Upper lobe of left lung (tissue), 6 donors: Measurements from ENCODE around the gene ACAA1. TPM values are rescaled to one million over a fixed set of nuclear protein-coding genes. Genes with fewer than 3 reads are reported as not detected.

Experiments used
- ATAC-seq, 2 donors: fragments of 200-7000 bp; cut with Tn5 transposase; one replicate each; pipeline ENCODE4 v1.9.1; 2022; ENCODE audit warnings: mild to moderate bottlenecking in 2 of 2, moderate library complexity in 2 of 2; ENCODE audit not compliant: low FRiP score in 2 of 2
- DNase-seq, 2 donors: peaks; one replicate each; pipeline ENCODE4 v3.0.0-alpha.2; 2019 to 2020
- H3K27ac ChIP-seq, 4 donors: fragments of 200-600 bp; sonication (generic); one replicate each; pipeline ENCODE4 v1.5.1; 2016 to 2019
- H3K27me3 ChIP-seq, 4 donors: fragments of 200-600 bp; sonication (generic); one replicate each; pipeline ENCODE4 v1.5.1; 2017 to 2019
- H3K36me3 ChIP-seq, 4 donors: fragments of 200-600 bp; sonication (generic); one replicate each; pipeline ENCODE4 v1.5.1; 2016 to 2019
- H3K4me1 ChIP-seq, 4 donors: fragments of 200-600 bp; sonication (generic); one replicate each; pipeline ENCODE4 v1.5.1; 2018 to 2019
- H3K4me3 ChIP-seq, 4 donors: fragments of 200-600 bp; sonication (generic); one replicate each; pipeline ENCODE4 v1.5.1; 2017 to 2019; ENCODE audit warnings: mild to moderate bottlenecking in 2 of 4, moderate library complexity in 1 of 4
- H3K9me3 ChIP-seq, 4 donors: fragments of 200-600 bp; sonication (generic); one replicate each; pipeline ENCODE4 v1.5.1; 2018 to 2019
- CTCF ChIP-seq, 6 experiments: fragments of 450-650 bp in 4 of 6; fragments of 200-600 bp in 2 of 6; sonication (generic) in 2 of 6; IDR thresholded peaks; one replicate each; pipeline ENCODE4 v1.5.1; 2016 to 2019; ENCODE audit warnings: antibody characterized with exemption in 6 of 6
- EP300 ChIP-seq, 4 donors: sonication (generic); formaldehyde crosslinking; IDR thresholded peaks; one replicate each; pipeline ENCODE4 v1.5.1; 2017; ENCODE audit warnings: antibody characterized with exemption in 4 of 4, control low read depth in 2 of 4
- POLR2A ChIP-seq, 4 donors: fragments of 450-650 bp; IDR thresholded peaks; one replicate each; pipeline ENCODE4 v1.5.1; 2016 to 2017; ENCODE audit warnings: antibody characterized with exemption in 4 of 4, mild to moderate bottlenecking in 2 of 4
- POLR2AphosphoS5 ChIP-seq, 2 donors: sonication (generic); formaldehyde crosslinking; IDR thresholded peaks; one replicate each; pipeline ENCODE4 v1.5.1; 2017; ENCODE audit warnings: antibody characterized with exemption in 2 of 2
- WGBS, 2 donors: methylation state at CpG; one replicate each; pipeline ENCODE4 v1.1.5; 2017 to 2018; 5-methylcytosine and 5-hydroxymethylcytosine counted together
- total RNA-seq, 6 donors: library from RNA; depleted of rRNA in 4 of 6; stranded (reverse); fragments of >200 nt in 4 of 6; gene quantifications; one replicate each; pipeline versions ENCODE4 v1.1.0 to v1.2.1, GENCODE V29; 2016 to 2021
- donor health status: DM: no; HTN: no; CAD: no; lungs with moderate emphysema.
- donor health status: DM: no; HTN: yes; CAD: no; lungs with severe emphysema.

ACAA1 gene
- total RNA-seq, 6 donors from 2014 or later, result 67.1 to 170 (median 116) TPM

GRCh38 chr3:38157595-38157994, 20.7 kb upstream of the ACAA1 start:
- TF ChIP-seq CTCF (IDR thresholded peaks at IDR 0.05), result no peak
- TF ChIP-seq POLR2A (IDR thresholded peaks at IDR 0.05), result no peak
- no peak for TF ChIP-seq EP300 (IDR thresholded peaks at IDR 0.05)
- TF ChIP-seq POLR2AphosphoS5 (IDR thresholded peaks at IDR 0.05), result no peak
- DNase-seq, result no peak
- H3K9me3 ChIP-seq, result no peaks in the 10 kb centered on the region
- peaks cover 0 to 11% (median 8%) of the 10 kb centered on the region in 4 donors for H3K4me1 ChIP-seq
- WGBS, 2 donors, result 83 to 88% methylated on average over 3 of the region's 3 CpGs
- H3K36me3 ChIP-seq, result no peaks in the 10 kb centered on the region
- H3K4me3 ChIP-seq, result no peak overlapping the region
- H3K27me3 ChIP-seq, result no peaks in the 10 kb centered on the region
- H3K27ac ChIP-seq, result no peak overlapping the region
- no peak for ATAC-seq

GRCh38 chr3:38157117-38157516, 20.2 kb upstream of the ACAA1 start:
- 92 to 100% methylated on average over 2 of the region's 2 CpGs for WGBS, 2 donors
- no peak for DNase-seq
- H3K9me3 ChIP-seq, result no peaks in the 10 kb centered on the region
- no peaks in the 10 kb centered on the region for H3K27me3 ChIP-seq
- no peak for ATAC-seq
- no peak overlapping the region for H3K4me3 ChIP-seq
- H3K4me1 ChIP-seq, result peaks cover 0 to 11% (median 9%) of the 10 kb centered on the region in 4 donors
- no peaks in the 10 kb centered on the region for H3K36me3 ChIP-seq
- H3K27ac ChIP-seq, result no peak overlapping the region
- TF ChIP-seq POLR2A (IDR thresholded peaks at IDR 0.05) (no peak), CTCF (IDR thresholded peaks at IDR 0.05) (no peak), EP300 (IDR thresholded peaks at IDR 0.05) (no peak), POLR2AphosphoS5 (IDR thresholded peaks at IDR 0.05) (no peak)

- Histone ChIP-seq H3K27me3 (no peaks in the 10 kb centered on the region), H3K36me3 (no peaks in the 10 kb centered on the region), H3K4me3 (no peak overlapping the region), H3K9me3 (no peaks in the 10 kb centered on the region), H3K4me1 (peaks cover 0 to 11% (median 9%) of the 10 kb centered on the region in 4 donors), H3K27ac (no peak overlapping the region)
- DNase-seq (no peak), ATAC-seq (no peak)
- TF ChIP-seq POLR2AphosphoS5 (IDR thresholded peaks at IDR 0.05) (no peak), EP300 (IDR thresholded peaks at IDR 0.05) (no peak), CTCF (IDR thresholded peaks at IDR 0.05) (no peak), POLR2A (IDR thresholded peaks at IDR 0.05) (no peak)
- whole genome bisulfite sequencing, 2 donors, result 92 to 95% methylated on average over 2 of the region's 2 CpGs
Measured at GRCh38 chr3:38155825-38156224, 18.9 kb upstream of the ACAA1 start.

GRCh38 chr3:38154625-38155255, 17.8 kb upstream of the ACAA1 start:
- no peak overlapping the region for H3K4me3 ChIP-seq
- 51 to 73% methylated on average over 2 of the region's 2 CpGs for WGBS, 2 donors
- H3K27ac ChIP-seq, result peak overlapping the region in 3 of 4 donors; percentile 20 to 61 (median 50)
- H3K4me1 ChIP-seq, result peaks cover 0 to 11% (median 9%) of the 10 kb centered on the region in 4 donors
- TF ChIP-seq CTCF (IDR thresholded peaks at IDR 0.05), result no peak
- no peak for TF ChIP-seq EP300 (IDR thresholded peaks at IDR 0.05)
- no peak for TF ChIP-seq POLR2AphosphoS5 (IDR thresholded peaks at IDR 0.05)
- TF ChIP-seq POLR2A (IDR thresholded peaks at IDR 0.05), result no peak
- no peaks in the 10 kb centered on the region for H3K9me3 ChIP-seq
- DNase-seq, result no peak
- ATAC-seq, result peak in 1 of 2 donors; percentile 47
- H3K36me3 ChIP-seq, result no peaks in the 10 kb centered on the region
- no peaks in the 10 kb centered on the region for H3K27me3 ChIP-seq

GRCh38 chr3:38154033-38154494, 17.1 kb upstream of the ACAA1 start:
- peaks cover 0 to 13% (median 11%) of the 10 kb centered on the region in 4 donors for H3K4me1 ChIP-seq
- TF ChIP-seq CTCF (IDR thresholded peaks at IDR 0.05), result no peak
- TF ChIP-seq POLR2A (IDR thresholded peaks at IDR 0.05), result no peak
- TF ChIP-seq POLR2AphosphoS5 (IDR thresholded peaks at IDR 0.05), result peak; percentile 47 to 91
- TF ChIP-seq EP300 (IDR thresholded peaks at IDR 0.05), result no peak
- peak overlapping the region; percentile 19 to 61 (median 38) for H3K27ac ChIP-seq
- WGBS, 2 donors, result 67 to 76% methylated on average over 2 of the region's 2 CpGs
- H3K9me3 ChIP-seq, result no peaks in the 10 kb centered on the region
- peak in 1 of 2 donors; percentile 76 for ATAC-seq
- no peak for DNase-seq
- H3K27me3 ChIP-seq, result no peaks in the 10 kb centered on the region
- no peak overlapping the region for H3K4me3 ChIP-seq
- H3K36me3 ChIP-seq, result no peaks in the 10 kb centered on the region
